NT2/D1 (cell line): Measurements from ENCODE around the gene FBLN2.

Source experiments
- SUZ12 ChIP-seq: IDR thresholded peaks from 2 replicates; pipeline ENCODE4 v1.6.1; 2011; ENCODE audit not compliant: insufficient read length, insufficient read depth; ENCODE audit errors: extremely low read depth
- YY1 ChIP-seq: IDR thresholded peaks from 2 replicates; pipeline ENCODE4 v1.6.1; 2011; ENCODE audit not compliant: insufficient read length, insufficient read depth

GRCh38 chr3:13622356-13622755 is 73.4 kb downstream of the FBLN2 start:
- no peak for TF ChIP-seq YY1
- no peak for TF ChIP-seq SUZ12
